ENCODE data around the gene LAMB1.

- TF ChIP-seq TAF1 (IDR thresholded peaks at IDR 0.05; ENCODE audit: low read depth): no peak
- TF ChIP-seq SMC3 (conservative IDR thresholded peaks at IDR 0.05; ENCODE audit: poor library complexity): no peak
- no peak for TF ChIP-seq CTCF (IDR thresholded peaks at IDR 0.05; ENCODE audit: poor library complexity, severe bottlenecking)
- TF ChIP-seq EP300 (conservative IDR thresholded peaks at IDR 0.05; ENCODE audit: poor library complexity, severe bottlenecking): no peak
- TF ChIP-seq POLR2AphosphoS5 (IDR thresholded peaks at IDR 0.05): no peak
These were observed 49.6 kb downstream of the LAMB1 start for GRCh38 chr7:107953265-107953923.

Measured in neural cell (in vitro differentiated cells).